WERI-Rb-1 (cell line): Measurements from ENCODE around the gene KCNH1.

Source experiments
- DNase-seq: peaks from one replicate; pipeline ENCODE4 v3.0.0-alpha.2; 2020
- H3K27ac ChIP-seq: fragments of 250-450 bp; sonication (Bioruptor Pico); 2 replicates; pipeline ENCODE4 v1.5.1; 2020; ENCODE audit warnings: mild to moderate bottlenecking, moderate library complexity
- H3K27me3 ChIP-seq: fragments of 250-450 bp; sonication (Bioruptor Pico); 2 replicates; pipeline ENCODE4 v1.5.1; 2021; ENCODE audit warnings: mild to moderate bottlenecking, low read depth, moderate library complexity; ENCODE audit not compliant: insufficient read depth, severe bottlenecking
- H3K36me3 ChIP-seq: fragments of 250-450 bp; sonication (Bioruptor Pico); 2 replicates; pipeline ENCODE4 v1.5.1; 2020; ENCODE audit warnings: mild to moderate bottlenecking, moderate library complexity
- H3K4me3 ChIP-seq: 2 replicates; pipeline ENCODE4 v1.5.1; 2011; ENCODE audit warnings: low read depth, mild to moderate bottlenecking, control low read depth, low read length
- H3K9me3 ChIP-seq: fragments of 250-450 bp; sonication (Bioruptor Pico); 2 replicates; pipeline ENCODE4 v1.5.1; 2021; ENCODE audit warnings: mild to moderate bottlenecking, moderate library complexity; ENCODE audit not compliant: severe bottlenecking
- CTCF ChIP-seq: IDR thresholded peaks from 2 replicates; pipeline ENCODE4 v1.5.1; 2011; ENCODE audit warnings: low read depth, mild to moderate bottlenecking, control low read depth, inconsistent platforms, low read length

The KCNH1 gene

GRCh38 chr1:210918893-210919292, 215.1 kb downstream of the KCNH1 start:
- Histone ChIP-seq H3K27me3 (peaks cover 13% of the 10 kb centered on the region), H3K4me3 (no peak overlapping the region), H3K27ac (no peak overlapping the region), H3K9me3 (no peaks in the 10 kb centered on the region), H3K36me3 (no peaks in the 10 kb centered on the region)
- DNase-seq: no peak
- TF ChIP-seq CTCF: no peak

GRCh38 chr1:210917560-210918169, 216.3 kb downstream of the KCNH1 start:
- Histone ChIP-seq H3K27me3 (peaks cover 16% of the 10 kb centered on the region), H3K9me3 (no peaks in the 10 kb centered on the region), H3K4me3 (no peak overlapping the region), H3K36me3 (no peaks in the 10 kb centered on the region), H3K27ac (no peak overlapping the region)
- DNase-seq: no peak
- no peak for TF ChIP-seq CTCF

GRCh38 chr1:210916548-210916947, 217.4 kb downstream of the KCNH1 start:
- no peak for TF ChIP-seq CTCF
- no peak overlapping the region for H3K27ac ChIP-seq

GRCh38 chr1:210915890-210916507, 217.9 kb downstream of the KCNH1 start:
- no peak overlapping the region for H3K4me3 ChIP-seq
- peaks cover 15% of the 10 kb centered on the region for H3K27me3 ChIP-seq
- H3K9me3 ChIP-seq: no peaks in the 10 kb centered on the region
- no peak overlapping the region for H3K27ac ChIP-seq
- DNase-seq: no peak
- TF ChIP-seq CTCF: no peak
- H3K36me3 ChIP-seq: no peaks in the 10 kb centered on the region

More at GRCh38 chr1:210916548-210916947, 217.4 kb downstream of the KCNH1 start:
- H3K9me3 ChIP-seq: no peaks in the 10 kb centered on the region
- no peak for DNase-seq
- H3K4me3 ChIP-seq: no peak overlapping the region
- no peaks in the 10 kb centered on the region for H3K36me3 ChIP-seq
- peaks cover 16% of the 10 kb centered on the region for H3K27me3 ChIP-seq

- H3K27ac ChIP-seq: no peak overlapping the region
- no peaks in the 10 kb centered on the region for H3K9me3 ChIP-seq
- no peak for TF ChIP-seq CTCF
- no peak for DNase-seq
- H3K4me3 ChIP-seq: no peak overlapping the region
- peaks cover 21% of the 10 kb centered on the region for H3K27me3 ChIP-seq
- no peaks in the 10 kb centered on the region for H3K36me3 ChIP-seq
Measured at GRCh38 chr1:210912752-210913151, 221.2 kb downstream of the KCNH1 start.
